GM10266 (cell line): ENCODE data around the gene KRTAP10-11.

Experiments
- DNase-seq: peaks from one replicate; pipeline ENCODE4 v3.0.0; 2012; ENCODE audit errors: extremely low spot score
- TF ChIP-seq, protein P1 (sequence below): IDR thresholded peaks from 2 replicates; pipeline ENCODE4 v1.5.1; 2012; ENCODE audit warnings: mild to moderate bottlenecking, low read depth; ENCODE audit not compliant: control insufficient read depth, insufficient read depth; ENCODE audit errors: missing control alignments

KRTAP10-11 gene

DNA sequence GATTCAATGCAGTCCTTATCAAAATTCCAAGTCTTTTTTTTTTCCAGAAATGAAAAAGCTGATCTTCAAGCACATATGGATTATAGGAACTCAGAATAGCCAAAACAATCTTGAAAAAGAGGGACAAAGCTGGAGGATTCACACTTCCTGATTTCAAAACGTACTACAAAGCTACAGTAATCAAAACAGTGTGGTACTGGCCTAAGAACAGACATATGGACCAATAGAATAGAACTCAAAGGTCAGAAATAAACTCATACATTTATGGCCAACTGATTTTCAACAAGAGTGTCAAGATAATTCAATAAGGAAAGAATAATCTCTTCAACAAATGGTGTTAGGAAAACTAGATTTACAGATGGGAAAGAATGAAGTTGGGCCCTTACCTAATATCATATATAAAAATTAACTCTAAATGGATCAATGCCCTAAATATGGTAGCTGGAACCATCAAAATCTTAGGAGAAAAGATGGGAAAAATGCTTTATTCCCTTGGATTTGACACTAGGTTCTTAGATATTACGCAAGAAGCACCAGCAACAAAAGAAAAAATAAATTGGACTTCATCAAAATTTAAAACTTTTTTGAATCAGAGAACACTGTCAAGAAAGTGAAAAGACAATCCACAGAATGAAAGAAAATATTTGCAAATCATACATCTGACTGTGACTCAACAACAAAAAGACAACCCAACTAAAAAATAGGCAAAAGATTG is 46.7 kb downstream of the KRTAP10-11 start:
- TF ChIP-seq, protein P1, sequence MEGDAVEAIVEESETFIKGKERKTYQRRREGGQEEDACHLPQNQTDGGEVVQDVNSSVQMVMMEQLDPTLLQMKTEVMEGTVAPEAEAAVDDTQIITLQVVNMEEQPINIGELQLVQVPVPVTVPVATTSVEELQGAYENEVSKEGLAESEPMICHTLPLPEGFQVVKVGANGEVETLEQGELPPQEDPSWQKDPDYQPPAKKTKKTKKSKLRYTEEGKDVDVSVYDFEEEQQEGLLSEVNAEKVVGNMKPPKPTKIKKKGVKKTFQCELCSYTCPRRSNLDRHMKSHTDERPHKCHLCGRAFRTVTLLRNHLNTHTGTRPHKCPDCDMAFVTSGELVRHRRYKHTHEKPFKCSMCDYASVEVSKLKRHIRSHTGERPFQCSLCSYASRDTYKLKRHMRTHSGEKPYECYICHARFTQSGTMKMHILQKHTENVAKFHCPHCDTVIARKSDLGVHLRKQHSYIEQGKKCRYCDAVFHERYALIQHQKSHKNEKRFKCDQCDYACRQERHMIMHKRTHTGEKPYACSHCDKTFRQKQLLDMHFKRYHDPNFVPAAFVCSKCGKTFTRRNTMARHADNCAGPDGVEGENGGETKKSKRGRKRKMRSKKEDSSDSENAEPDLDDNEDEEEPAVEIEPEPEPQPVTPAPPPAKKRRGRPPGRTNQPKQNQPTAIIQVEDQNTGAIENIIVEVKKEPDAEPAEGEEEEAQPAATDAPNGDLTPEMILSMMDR: no peak
- DNase-seq: no peak

DNA sequence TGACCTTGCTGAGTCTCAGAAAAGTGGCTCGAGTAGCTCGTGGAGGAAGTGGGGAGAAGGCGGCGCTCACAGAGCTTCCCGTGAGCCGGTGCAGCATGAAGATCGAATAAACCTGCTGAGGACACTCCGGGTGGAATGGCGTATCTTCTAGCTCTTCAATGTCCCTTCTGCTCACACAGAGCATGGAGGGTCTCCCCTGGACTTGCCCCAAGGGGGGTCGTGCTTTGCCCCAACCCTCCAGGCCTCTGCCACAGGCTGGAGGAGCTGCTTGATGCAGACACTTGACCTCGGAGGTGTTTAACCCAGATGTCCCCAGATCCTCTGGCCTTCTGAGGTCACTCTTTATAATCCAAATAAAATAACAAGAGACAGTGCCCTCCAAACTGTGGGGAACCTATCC is 48.6 kb downstream of the KRTAP10-11 start:
- no peak for DNase-seq
- TF ChIP-seq, protein P1: no peak

- TF ChIP-seq, protein P1: no peak
- DNase-seq: no peak
These were observed 49.0 kb downstream of the KRTAP10-11 start for GRCh38 chr21:44695184-44695583.

- TF ChIP-seq, protein P1: no peak
- DNase-seq: no peak
These were observed 49.4 kb downstream of the KRTAP10-11 start for GRCh38 chr21:44695641-44696040.

DNA sequence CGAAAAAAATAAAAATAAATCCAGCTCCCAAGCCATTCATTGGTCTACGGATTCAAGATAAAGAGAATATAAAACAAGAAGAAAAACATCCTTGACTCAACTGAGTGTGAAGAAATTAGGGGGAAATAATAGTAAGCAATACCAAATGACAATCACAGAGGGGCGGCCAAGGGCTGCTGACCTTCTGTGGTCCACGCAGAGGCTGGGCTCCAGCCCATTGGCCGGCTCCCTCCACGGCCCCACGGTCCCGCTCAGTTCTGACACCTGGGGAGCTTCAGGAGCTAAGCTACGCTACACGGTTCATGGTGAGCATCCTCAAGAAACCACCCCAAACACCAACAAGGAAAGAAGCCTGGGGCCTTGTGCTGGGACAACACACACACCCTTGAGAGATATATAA is 50.4 kb downstream of the KRTAP10-11 start:
- TF ChIP-seq, protein P1: no peak
- no peak for DNase-seq
